Naive thymus-derived CD4-positive, alpha-beta T cell (primary cell): ENCODE results near the gene SPATA16. TPM values are rescaled to one million over a fixed set of nuclear protein-coding genes. Genes with fewer than 3 reads are reported as not detected.

Experiments
- ATAC-seq: fragments of 150-1000 bp; cut with Tn5 transposase; 2 replicates; pipeline ENCODE4 v1.10.0; 2021; ENCODE audit warnings: mild to moderate bottlenecking, moderate library complexity
- CTCF ChIA-PET: fragments of 350-600 bp; sonication (Branson Sonifier 250); formaldehyde crosslinking; loops from one replicate; lab custom pipeline; 2021; ENCODE audit warnings: antibody characterized with exemption; lab: Charles Lee
- POLR2A ChIA-PET: fragments of 350-600 bp; sonication (Branson Sonifier 250); formaldehyde crosslinking; loops from one replicate; lab custom pipeline; 2021; ENCODE audit warnings: antibody characterized with exemption, inconsistent platforms; lab: Charles Lee
- DNase-seq, 9 donors: peaks; one replicate each; pipeline versions ENCODE4 v3.0.0 to v3.0.0-alpha.2; 2020 to 2022; ENCODE audit warnings: mixed read lengths in 1 of 9
- H3K27ac ChIP-seq: one replicate; pipeline ENCODE4 v1.7.0; 2013; ENCODE audit warnings: mild to moderate bottlenecking, low read depth, low read length, moderate library complexity
- H3K27me3 ChIP-seq, 2 donors: one replicate each; pipeline ENCODE4 v1.7.0; 2013; ENCODE audit warnings: low read length in 2 of 2, mild to moderate bottlenecking in 2 of 2, moderate library complexity in 2 of 2; ENCODE audit not compliant: control insufficient read depth in 2 of 2, insufficient read depth in 2 of 2
- H3K36me3 ChIP-seq, 3 experiments: 1 replicate in 2 of 3; 2 replicates in 1 of 3; pipeline ENCODE4 v1.7.0; 2013; ENCODE audit warnings: low read length in 3 of 3, mild to moderate bottlenecking in 3 of 3, moderate library complexity in 1 of 3; ENCODE audit not compliant: insufficient read depth in 3 of 3, control insufficient read depth in 2 of 3
- H3K4me1 ChIP-seq, 2 donors: one replicate each; pipeline ENCODE4 v1.7.0; 2013; ENCODE audit warnings: low read length in 2 of 2, mild to moderate bottlenecking in 2 of 2, moderate library complexity in 1 of 2; ENCODE audit not compliant: control insufficient read depth in 2 of 2, insufficient read depth in 2 of 2
- H3K4me3 ChIP-seq: 2 replicates; pipeline ENCODE4 v1.7.0; 2013; ENCODE audit warnings: mild to moderate bottlenecking, low read length
- H3K9me3 ChIP-seq, 3 experiments: 1 replicate in 2 of 3; 2 replicates in 1 of 3; pipeline ENCODE4 v1.7.0; 2013; ENCODE audit warnings: low read length in 3 of 3; ENCODE audit not compliant: control insufficient read depth in 2 of 3
- H3K27ac Mint-ChIP-seq, 9 donors: one replicate each; pipeline ENCODE4 v1.8.0; 2020 to 2022; ENCODE audit warnings: mixed read lengths in 9 of 9, mild to moderate bottlenecking in 8 of 9, moderate library complexity in 5 of 9, inconsistent platforms in 2 of 9
- H3K27me3 Mint-ChIP-seq, 5 donors: one replicate each; pipeline ENCODE4 v1.8.0; 2021 to 2022; ENCODE audit warnings: mixed read lengths in 5 of 5, mild to moderate bottlenecking in 1 of 5
- H3K36me3 Mint-ChIP-seq, 5 donors: one replicate each; pipeline ENCODE4 v1.8.0; 2020 to 2022; ENCODE audit warnings: mixed read lengths in 5 of 5, mild to moderate bottlenecking in 3 of 5, inconsistent platforms in 1 of 5
- H3K4me1 Mint-ChIP-seq, 7 donors: one replicate each; pipeline ENCODE4 v1.8.0; 2020 to 2022; ENCODE audit warnings: mixed read lengths in 7 of 7, mild to moderate bottlenecking in 3 of 7, inconsistent platforms in 1 of 7
- H3K4me3 Mint-ChIP-seq, 10 donors: one replicate each; pipeline ENCODE4 v1.8.0; 2020 to 2022; ENCODE audit warnings: mild to moderate bottlenecking in 10 of 10, mixed read lengths in 10 of 10, moderate library complexity in 6 of 10, inconsistent platforms in 2 of 10
- H3K9me3 Mint-ChIP-seq, 11 donors: one replicate each; pipeline ENCODE4 v1.8.0; 2020 to 2022; ENCODE audit warnings: mixed read lengths in 11 of 11, mild to moderate bottlenecking in 4 of 11, inconsistent platforms in 1 of 11, moderate library complexity in 1 of 11
- intact Hi-C, 2 donors: fragments of 100-400 bp; cut with micrococcal nuclease; formaldehyde crosslinking; loops; one replicate each; pipeline ENCODE4 v1.15.1; 2023
- polyA plus RNA-seq, 2 donors: library from polyadenylated mRNA; unstranded; fragments of 300-500 nt; fragmentation: Illumina TruSeq; gene quantifications; one replicate each; pipeline ENCODE4 v1.2.3, GENCODE V29; 2021
- total RNA-seq, 6 experiments: library from RNA in 5 of 6; stranded (reverse) in 5 of 6; gene quantifications; 1 replicate in 5 of 6; 2 replicates in 1 of 6; pipeline ENCODE4 v1.2.3 and lab custom pipeline; 2021 to 2026

SPATA16 gene
- total and polyA plus RNA-seq, 7 experiments from 2014 or later: not detected

GRCh38 chr3:172840463-172840862 is 300.6 kb downstream of the SPATA16 start:
- no peaks in the 10 kb centered on the region for H3K36me3 ChIP-seq
- intact Hi-C loops: no loop called here
- no peaks in the 10 kb centered on the region for H3K4me1 Mint-ChIP-seq
- ChIA-PET POLR2A (no interaction called here), CTCF (no interaction called here)
- no peak for ATAC-seq
- H3K27me3 ChIP-seq: no peaks in the 10 kb centered on the region
- no peaks in the 10 kb centered on the region for H3K9me3 Mint-ChIP-seq
- H3K4me3 Mint-ChIP-seq: no peak overlapping the region
- peaks cover 5 to 24% (median 21%) of the 10 kb centered on the region in 5 donors for H3K27me3 Mint-ChIP-seq
- DNase-seq: no peak
- H3K27ac ChIP-seq: no peak overlapping the region
- H3K4me3 ChIP-seq: no peak overlapping the region
- H3K36me3 Mint-ChIP-seq: peaks cover 0 to 3% (median 0%) of the 10 kb centered on the region in 5 donors
- H3K27ac Mint-ChIP-seq: no peak overlapping the region
- H3K4me1 ChIP-seq: no peaks in the 10 kb centered on the region
- H3K9me3 ChIP-seq: no peaks in the 10 kb centered on the region

DNA sequence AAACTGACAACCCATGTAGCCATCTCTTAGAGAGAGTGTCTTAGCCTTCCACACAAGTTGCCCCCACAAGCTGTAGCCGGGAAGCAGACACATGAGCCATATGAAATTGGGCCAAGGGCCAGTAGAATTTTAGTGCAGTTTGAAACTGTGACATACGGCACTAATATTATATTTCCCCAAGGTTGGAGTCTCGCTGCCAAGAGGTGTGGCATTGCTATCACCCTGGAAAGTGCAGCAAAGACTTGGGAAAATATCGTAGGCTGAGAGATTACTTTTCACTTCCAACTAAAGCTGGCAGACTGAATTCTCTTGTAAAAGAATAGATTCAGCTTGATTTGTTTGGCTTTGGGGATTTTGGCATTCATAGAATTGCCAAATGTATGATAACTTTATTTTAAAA is 301.4 kb downstream of the SPATA16 start:
- no peak overlapping the region for H3K27ac Mint-ChIP-seq
- CTCF ChIA-PET: no interaction called here
- H3K9me3 ChIP-seq: no peaks in the 10 kb centered on the region

More for the DNA sequence above, 301.4 kb downstream of the SPATA16 start:
- Histone ChIP-seq H3K4me1 (no peaks in the 10 kb centered on the region), H3K36me3 (no peaks in the 10 kb centered on the region), H3K27ac (no peak overlapping the region), H3K27me3 (no peaks in the 10 kb centered on the region), H3K4me3 (no peak overlapping the region)
- intact Hi-C loops: no loop called here
- H3K36me3 Mint-ChIP-seq: peaks cover 0 to 3% (median 0%) of the 10 kb centered on the region in 5 donors
- peaks cover 5 to 24% (median 19%) of the 10 kb centered on the region in 5 donors for H3K27me3 Mint-ChIP-seq
- ATAC-seq (no peak), DNase-seq (no peak)
- H3K4me3 Mint-ChIP-seq: no peak overlapping the region
- H3K4me1 Mint-ChIP-seq: no peaks in the 10 kb centered on the region
- POLR2A ChIA-PET: no interaction called here
- no peaks in the 10 kb centered on the region for H3K9me3 Mint-ChIP-seq
